Measurements from ENCODE around the gene KY. TPM values are rescaled to one million over a fixed set of nuclear protein-coding genes. Genes with fewer than 3 reads are reported as not detected.

KY gene
- total and polyA plus RNA-seq, 2 of the 13 experiments (the other 11 are each of a cell fraction or from before 2014, with no cell fraction given), result not detected

GRCh38 chr3:134579141-134579665 is 71.6 kb downstream of the KY start (continued):
- TF ChIP-seq, protein P1, sequence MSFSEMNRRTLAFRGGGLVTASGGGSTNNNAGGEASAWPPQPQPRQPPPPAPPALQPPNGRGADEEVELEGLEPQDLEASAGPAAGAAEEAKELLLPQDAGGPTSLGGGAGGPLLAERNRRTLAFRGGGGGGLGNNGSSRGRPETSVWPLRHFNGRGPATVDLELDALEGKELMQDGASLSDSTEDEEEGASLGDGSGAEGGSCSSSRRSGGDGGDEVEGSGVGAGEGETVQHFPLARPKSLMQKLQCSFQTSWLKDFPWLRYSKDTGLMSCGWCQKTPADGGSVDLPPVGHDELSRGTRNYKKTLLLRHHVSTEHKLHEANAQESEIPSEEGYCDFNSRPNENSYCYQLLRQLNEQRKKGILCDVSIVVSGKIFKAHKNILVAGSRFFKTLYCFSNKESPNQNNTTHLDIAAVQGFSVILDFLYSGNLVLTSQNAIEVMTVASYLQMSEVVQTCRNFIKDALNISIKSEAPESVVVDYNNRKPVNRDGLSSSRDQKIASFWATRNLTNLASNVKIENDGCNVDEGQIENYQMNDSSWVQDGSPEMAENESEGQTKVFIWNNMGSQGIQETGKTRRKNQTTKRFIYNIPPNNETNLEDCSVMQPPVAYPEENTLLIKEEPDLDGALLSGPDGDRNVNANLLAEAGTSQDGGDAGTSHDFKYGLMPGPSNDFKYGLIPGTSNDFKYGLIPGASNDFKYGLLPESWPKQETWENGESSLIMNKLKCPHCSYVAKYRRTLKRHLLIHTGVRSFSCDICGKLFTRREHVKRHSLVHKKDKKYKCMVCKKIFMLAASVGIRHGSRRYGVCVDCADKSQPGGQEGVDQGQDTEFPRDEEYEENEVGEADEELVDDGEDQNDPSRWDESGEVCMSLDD (CRISPR knock-in tag; IDR thresholded peaks at IDR 0.05; ENCODE audit: borderline replicate concordance), result no peak
- TF ChIP-seq, protein P2, sequence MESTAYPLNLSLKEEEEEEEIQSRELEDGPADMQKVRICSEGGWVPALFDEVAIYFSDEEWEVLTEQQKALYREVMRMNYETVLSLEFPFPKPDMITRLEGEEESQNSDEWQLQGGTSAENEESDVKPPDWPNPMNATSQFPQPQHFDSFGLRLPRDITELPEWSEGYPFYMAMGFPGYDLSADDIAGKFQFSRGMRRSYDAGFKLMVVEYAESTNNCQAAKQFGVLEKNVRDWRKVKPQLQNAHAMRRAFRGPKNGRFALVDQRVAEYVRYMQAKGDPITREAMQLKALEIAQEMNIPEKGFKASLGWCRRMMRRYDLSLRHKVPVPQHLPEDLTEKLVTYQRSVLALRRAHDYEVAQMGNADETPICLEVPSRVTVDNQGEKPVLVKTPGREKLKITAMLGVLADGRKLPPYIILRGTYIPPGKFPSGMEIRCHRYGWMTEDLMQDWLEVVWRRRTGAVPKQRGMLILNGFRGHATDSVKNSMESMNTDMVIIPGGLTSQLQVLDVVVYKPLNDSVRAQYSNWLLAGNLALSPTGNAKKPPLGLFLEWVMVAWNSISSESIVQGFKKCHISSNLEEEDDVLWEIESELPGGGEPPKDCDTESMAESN (CRISPR knock-in tag; conservative IDR thresholded peaks at IDR 0.05), result no peak
- TF ChIP-seq ZNF383 (CRISPR knock-in tag; IDR thresholded peaks at IDR 0.05; ENCODE audit: borderline replicate concordance) (no peak), GATAD2A (CRISPR knock-in tag; IDR thresholded peaks at IDR 0.05) (no peak), ZBTB7B (CRISPR knock-in tag; IDR thresholded peaks at IDR 0.05) (no peak), GATA4 (IDR thresholded peaks at IDR 0.05; ENCODE audit: borderline replicate concordance, low read depth) (no peak)
- TF ChIP-seq, protein P3, sequence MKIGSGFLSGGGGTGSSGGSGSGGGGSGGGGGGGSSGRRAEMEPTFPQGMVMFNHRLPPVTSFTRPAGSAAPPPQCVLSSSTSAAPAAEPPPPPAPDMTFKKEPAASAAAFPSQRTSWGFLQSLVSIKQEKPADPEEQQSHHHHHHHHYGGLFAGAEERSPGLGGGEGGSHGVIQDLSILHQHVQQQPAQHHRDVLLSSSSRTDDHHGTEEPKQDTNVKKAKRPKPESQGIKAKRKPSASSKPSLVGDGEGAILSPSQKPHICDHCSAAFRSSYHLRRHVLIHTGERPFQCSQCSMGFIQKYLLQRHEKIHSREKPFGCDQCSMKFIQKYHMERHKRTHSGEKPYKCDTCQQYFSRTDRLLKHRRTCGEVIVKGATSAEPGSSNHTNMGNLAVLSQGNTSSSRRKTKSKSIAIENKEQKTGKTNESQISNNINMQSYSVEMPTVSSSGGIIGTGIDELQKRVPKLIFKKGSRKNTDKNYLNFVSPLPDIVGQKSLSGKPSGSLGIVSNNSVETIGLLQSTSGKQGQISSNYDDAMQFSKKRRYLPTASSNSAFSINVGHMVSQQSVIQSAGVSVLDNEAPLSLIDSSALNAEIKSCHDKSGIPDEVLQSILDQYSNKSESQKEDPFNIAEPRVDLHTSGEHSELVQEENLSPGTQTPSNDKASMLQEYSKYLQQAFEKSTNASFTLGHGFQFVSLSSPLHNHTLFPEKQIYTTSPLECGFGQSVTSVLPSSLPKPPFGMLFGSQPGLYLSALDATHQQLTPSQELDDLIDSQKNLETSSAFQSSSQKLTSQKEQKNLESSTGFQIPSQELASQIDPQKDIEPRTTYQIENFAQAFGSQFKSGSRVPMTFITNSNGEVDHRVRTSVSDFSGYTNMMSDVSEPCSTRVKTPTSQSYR (CRISPR knock-in tag; IDR thresholded peaks at IDR 0.05; ENCODE audit: borderline replicate concordance), result no peak
